ENCODE results near the gene OR6X1. TPM values are rescaled to one million over a fixed set of nuclear protein-coding genes. Genes with fewer than 3 reads are reported as not detected.

OR6X1 gene
- total RNA-seq, 3 donors from 2014 or later = not detected

DNA sequence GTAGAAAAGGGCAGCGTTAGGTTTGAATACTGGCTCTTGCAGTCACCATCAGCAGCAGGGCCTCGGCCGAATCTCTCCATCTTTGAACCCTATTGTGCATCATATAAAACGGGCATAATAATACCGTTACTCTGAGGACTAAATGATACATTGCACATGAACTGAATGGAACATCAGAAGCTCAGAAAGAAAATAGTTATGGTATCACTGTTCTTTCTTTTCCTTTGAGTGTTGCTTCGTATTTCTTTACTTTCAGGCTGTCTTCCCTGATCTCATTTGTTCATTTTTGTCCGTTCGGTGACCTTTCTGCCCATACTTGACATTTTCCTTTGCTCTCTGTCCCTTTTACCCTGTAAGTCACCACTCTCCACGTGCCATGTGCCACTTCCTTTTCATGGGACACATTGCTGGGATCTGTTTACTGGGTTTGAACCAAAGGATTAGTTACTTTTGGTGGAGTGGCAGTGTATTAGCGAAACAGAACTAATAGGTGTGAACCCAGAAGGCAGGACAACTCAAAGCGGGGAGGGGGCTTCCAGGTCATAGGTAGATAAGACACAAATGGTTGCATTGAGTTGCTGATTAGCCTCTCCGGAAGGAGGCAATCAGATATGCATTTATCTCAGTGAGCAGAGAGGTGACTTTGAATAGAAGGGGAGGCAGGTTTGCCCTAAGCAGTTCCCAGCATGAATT lies 12.1 kb downstream of the OR6X1 start:
- TF ChIP-seq, protein P1, sequence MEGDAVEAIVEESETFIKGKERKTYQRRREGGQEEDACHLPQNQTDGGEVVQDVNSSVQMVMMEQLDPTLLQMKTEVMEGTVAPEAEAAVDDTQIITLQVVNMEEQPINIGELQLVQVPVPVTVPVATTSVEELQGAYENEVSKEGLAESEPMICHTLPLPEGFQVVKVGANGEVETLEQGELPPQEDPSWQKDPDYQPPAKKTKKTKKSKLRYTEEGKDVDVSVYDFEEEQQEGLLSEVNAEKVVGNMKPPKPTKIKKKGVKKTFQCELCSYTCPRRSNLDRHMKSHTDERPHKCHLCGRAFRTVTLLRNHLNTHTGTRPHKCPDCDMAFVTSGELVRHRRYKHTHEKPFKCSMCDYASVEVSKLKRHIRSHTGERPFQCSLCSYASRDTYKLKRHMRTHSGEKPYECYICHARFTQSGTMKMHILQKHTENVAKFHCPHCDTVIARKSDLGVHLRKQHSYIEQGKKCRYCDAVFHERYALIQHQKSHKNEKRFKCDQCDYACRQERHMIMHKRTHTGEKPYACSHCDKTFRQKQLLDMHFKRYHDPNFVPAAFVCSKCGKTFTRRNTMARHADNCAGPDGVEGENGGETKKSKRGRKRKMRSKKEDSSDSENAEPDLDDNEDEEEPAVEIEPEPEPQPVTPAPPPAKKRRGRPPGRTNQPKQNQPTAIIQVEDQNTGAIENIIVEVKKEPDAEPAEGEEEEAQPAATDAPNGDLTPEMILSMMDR (IDR thresholded peaks at IDR 0.05) = no peak
- ATAC-seq = no peak
- Histone ChIP-seq H3K4me1 (ENCODE audit: low read depth) (peaks cover 11% of the 10 kb centered on the region), H3K9me3 (no peaks in the 10 kb centered on the region), H3K4me3 (no peak overlapping the region), H3K36me3 (ENCODE audit: low read depth) (no peaks in the 10 kb centered on the region)
- peak in 1 of 3 donors; percentile 12 for DNase-seq
- intact Hi-C loops (cut with DNase I, micrococcal nuclease) = no loop called here

DNA sequence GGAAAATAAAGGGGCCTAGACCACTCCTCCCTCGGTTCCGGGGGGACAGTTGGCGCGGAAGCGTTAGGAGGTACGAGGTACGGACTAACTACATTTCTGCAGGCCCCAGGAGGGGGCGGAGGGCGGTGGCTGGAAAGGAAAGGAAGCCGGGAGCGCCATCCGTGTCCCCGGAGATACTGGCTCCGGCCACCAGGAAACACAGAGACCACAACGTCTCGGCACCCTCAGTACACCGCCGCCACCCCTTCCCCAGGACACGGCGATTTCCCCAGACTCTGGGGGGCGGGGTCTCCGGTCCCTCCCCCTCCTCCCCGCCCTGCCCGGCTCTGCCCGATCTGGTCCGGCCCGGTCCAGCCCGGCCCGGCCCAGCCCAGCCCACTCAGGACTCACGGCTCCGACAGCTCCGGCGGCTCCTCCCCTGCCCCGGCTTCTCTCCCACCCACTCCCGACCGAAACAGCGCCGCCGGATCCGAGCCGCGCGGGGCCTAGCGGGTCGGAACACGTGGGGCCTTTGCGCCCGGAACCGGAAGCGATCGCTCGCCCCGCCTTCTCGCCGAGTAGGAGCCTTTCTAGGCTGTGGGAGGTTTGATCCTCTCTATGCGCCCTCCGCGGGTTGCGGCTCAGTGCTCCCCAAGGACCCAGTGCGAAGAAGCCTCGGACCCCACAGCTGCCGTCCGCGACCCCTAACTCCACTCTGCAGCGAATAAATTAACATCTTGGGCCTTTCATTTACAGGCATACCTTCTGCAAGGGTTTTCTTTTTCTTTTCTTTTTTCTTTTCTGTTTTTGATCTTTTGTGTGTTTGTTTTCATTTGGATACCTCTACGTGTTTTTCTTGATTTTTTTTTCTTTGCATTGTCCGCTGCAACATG lies 12.9 kb downstream of the OR6X1 start, which contains the start of gene ZNF202:
Gene ZNF202 (minus strand): TSS at position 502 of the 872 bp plus-strand sequence. CDS start 10,772 bp downstream, outside the sequence.
- peak; percentile 93 to 95 (median 94) for DNase-seq
- Histone ChIP-seq H3K4me1 (ENCODE audit: low read depth) (peaks cover 11% of the 10 kb centered on the region), H3K36me3 (ENCODE audit: low read depth) (no peaks in the 10 kb centered on the region), H3K9me3 (no peaks in the 10 kb centered on the region), H3K4me3 (peak within 1 kb of the TSS; percentile 66)
- TF ChIP-seq, protein P1 (IDR thresholded peaks at IDR 0.05) = no peak
- ATAC-seq = peak; percentile 99
- intact Hi-C loops (cut with DNase I, micrococcal nuclease) = no loop called here

DNA sequence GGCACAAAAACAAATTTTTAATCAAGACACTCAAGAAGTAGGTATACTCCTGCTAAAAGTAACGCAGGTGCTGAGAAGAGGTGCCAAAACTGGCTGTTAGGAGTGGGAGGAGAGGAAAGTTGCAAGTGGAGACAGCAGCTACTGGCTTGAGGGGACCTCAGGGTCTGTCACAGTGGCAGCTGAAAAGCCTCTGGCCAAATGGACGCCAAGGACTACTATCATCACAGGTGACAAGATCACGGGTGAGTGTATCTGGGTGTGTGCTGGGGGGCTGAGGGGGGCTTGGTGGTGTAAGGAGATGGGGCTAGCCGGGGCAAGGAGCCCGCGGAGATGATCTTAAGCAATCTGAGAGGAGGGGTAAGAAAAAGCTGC lies 13.5 kb downstream of the OR6X1 start:
- peak overlapping the region; percentile 66 for H3K4me3 ChIP-seq
- peaks cover 11% of the 10 kb centered on the region for H3K4me1 ChIP-seq (ENCODE audit: low read depth)
- TF ChIP-seq, protein P1 (IDR thresholded peaks at IDR 0.05) = no peak
- H3K9me3 ChIP-seq = no peaks in the 10 kb centered on the region
- DNase-seq (no peak), ATAC-seq (peak; percentile 5)
- H3K36me3 ChIP-seq (ENCODE audit: low read depth) = no peaks in the 10 kb centered on the region
- intact Hi-C loops (cut with DNase I, micrococcal nuclease) = no loop called here

DNA sequence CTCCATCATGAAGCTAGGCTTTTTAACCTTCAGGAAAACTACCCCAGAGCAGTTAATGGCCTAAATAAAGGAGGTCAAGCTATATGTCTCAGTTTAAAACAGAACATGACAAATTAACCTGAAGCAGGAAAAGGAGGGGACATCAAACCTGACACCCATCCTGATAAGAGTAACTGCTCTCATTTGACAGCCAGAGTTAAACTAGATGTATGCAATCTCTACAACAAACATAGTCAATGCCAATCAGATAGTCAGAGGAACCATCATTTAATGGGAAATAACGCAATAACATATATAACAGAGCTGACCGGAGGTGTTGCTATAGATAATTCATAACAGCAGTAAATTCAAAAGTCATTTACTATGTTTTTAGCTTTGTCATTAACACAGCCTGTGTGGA lies 15.9 kb downstream of the OR6X1 start:
- Histone ChIP-seq H3K4me1 (ENCODE audit: low read depth) (peaks cover 11% of the 10 kb centered on the region), H3K4me3 (no peak overlapping the region), H3K9me3 (no peaks in the 10 kb centered on the region), H3K36me3 (ENCODE audit: low read depth) (no peaks in the 10 kb centered on the region)
- DNase-seq (no peak), ATAC-seq (no peak)
- TF ChIP-seq, protein P1 (IDR thresholded peaks at IDR 0.05) = no peak
- intact Hi-C loops (cut with DNase I, micrococcal nuclease) = no loop called here

DNA sequence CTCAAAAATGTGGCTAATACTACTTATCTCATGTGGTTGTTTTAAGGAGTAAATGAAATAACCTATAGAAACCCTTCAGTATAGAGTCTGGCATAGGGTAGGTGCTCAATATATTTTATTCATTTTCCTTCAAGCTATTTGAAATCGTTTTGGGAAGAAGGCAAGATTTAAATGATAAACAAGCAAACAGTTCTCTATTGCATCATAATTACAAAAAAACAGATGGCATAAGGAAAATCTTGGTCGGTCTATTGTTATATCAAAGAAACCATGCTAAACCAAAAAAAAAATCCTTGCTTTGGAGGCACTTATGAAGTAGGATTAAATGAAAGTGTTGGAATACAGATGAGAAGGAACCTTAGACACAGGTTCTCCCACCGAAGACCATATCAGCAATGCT lies 17.5 kb downstream of the OR6X1 start:
- Histone ChIP-seq H3K4me3 (no peak overlapping the region), H3K36me3 (ENCODE audit: low read depth) (no peaks in the 10 kb centered on the region), H3K9me3 (no peaks in the 10 kb centered on the region), H3K4me1 (ENCODE audit: low read depth) (peaks cover 11% of the 10 kb centered on the region)
- ATAC-seq = no peak
- TF ChIP-seq, protein P1 (IDR thresholded peaks at IDR 0.05) = no peak
- intact Hi-C loops (cut with DNase I, micrococcal nuclease) = no loop called here
- no peak for DNase-seq
